ENCODE measurements around the gene TMEM131L.
"Not testable (repeated sequence)": the region's sequence is repeated elsewhere in the genome, so short reads cannot be mapped to it uniquely, and the experiment has no call there.

Gene TMEM131L

DNA sequence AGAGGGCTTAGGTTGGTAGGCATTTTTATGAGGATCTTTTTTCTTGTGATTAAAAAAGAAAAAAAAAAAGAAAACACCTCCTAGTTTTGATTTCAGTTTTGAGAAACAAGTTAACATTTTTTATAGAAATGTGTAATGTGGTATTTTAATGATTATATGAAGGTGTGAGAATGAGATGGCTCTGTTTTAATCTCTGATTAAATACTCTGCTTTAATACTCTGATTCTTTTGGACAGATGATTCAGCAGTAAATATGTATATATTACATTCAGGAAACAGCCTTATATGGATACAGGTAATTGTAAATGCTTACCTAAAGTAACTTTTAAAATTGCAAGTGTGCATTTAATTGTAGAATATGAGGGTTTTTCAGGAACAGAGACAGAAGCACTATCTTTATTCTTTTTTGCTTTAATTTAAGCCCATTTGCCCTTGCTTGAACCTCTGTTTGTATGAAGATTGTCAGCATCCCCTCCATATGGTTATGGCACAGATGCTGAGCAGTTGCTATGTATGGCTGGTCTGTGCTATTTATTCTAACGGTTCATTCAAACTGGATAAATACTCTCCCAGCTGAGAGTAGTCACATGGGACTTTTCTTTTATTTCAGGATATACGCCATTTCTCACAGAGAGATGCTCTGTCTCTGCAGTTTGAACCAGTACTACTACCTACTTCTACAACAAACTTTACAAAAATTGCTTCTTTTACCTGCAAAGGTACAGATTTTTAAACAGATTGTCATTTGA is 117.0 kb downstream of the TMEM131L start:
- no peak for DNase-seq

GRCh38 chr4:153585026-153585425 is 118.9 kb downstream of the TMEM131L start:
- DNase-seq = no peak

DNA sequence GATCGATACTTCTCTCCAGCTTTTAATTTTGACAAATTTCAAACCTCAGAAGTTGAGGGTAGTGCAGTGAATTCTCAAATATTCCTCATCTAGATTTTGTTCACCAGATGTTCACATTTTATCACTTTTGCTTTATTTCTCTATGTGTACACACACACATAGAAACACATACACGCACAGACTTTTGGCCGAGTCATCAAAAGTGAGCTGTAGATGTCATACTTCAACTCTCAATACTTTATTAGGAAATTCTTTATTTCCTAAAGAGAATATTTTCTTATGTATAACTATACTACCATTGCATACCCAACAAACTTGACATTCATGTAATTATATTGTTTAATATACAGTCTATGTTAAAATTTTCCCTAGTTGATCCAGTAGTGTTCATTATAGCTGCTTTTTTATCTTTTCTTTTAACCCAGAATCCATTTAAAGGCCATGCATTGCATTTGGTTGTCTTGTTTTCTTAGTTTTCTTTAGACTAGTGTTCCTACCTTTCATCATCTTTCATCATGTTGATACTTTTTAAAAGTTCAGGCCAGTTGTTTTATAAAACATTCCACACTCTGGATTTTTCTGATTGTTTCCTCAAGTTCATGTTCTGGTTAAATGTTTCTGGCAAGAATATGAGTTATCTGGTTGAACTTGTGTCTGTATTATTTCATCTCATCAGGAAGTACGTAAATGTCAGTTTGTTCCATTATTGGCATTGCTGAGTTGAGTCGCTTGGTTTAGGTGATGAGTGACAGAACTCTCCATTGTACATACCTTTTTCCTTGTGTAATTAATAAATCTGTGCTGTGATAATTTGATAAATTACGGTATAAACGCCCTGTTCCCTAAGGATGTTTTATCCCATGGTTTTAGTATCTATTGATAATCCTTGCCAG is 123.8 kb downstream of the TMEM131L start:
- DNase-seq = no peak

GRCh38 chr4:153591441-153591840 is 125.3 kb downstream of the TMEM131L start:
- no peak for DNase-seq

- no peak for DNase-seq
Measured at GRCh38 chr4:153592064-153592463, 125.9 kb downstream of the TMEM131L start.

GRCh38 chr4:153593161-153593560 is 127.0 kb downstream of the TMEM131L start:
- DNase-seq = peak; percentile 4

- no peak for DNase-seq
Measured at GRCh38 chr4:153594210-153594609, 128.1 kb downstream of the TMEM131L start.

- DNase-seq = no peak
Measured at GRCh38 chr4:153595894-153596601, 129.9 kb downstream of the TMEM131L start.

DNA sequence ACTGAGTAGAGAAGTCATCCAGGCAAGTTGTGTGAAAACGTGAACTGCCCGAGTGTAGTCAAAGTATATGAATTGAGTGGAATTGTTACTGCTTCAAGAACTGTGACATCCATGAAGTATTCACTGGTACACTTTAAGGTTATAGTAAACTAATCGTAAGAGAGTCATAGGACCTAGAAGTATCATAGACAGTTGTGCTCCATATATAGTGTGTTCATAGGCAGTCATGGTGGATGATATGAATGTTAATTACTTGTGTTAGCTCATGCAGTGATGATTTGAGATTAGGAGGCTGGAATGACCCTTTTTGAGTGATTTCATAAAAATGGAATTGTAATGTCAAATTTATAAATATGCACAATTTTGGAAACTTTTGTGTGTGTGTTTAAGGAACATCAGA is 136.6 kb downstream of the TMEM131L start:
- no peak for DNase-seq

DNA sequence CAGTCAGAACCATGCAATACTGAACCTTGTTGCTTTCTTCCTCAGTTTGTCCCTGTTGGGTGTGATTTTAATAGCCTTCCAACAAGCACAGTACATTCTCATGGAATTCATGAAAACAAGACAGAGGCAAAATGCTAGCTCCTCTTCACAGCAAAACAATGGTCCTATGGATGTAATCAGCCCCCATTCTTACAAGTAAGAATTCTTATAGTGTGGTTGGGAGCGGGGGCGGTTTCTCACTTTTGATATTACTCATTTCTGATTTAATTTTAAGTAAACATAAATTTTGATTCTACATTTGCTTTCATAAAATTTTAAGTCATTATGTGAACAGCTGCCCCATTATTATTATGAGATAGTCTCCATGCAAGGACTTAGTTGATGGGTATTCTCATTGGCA is 137.1 kb downstream of the TMEM131L start:
- DNase-seq = no peak

DNA sequence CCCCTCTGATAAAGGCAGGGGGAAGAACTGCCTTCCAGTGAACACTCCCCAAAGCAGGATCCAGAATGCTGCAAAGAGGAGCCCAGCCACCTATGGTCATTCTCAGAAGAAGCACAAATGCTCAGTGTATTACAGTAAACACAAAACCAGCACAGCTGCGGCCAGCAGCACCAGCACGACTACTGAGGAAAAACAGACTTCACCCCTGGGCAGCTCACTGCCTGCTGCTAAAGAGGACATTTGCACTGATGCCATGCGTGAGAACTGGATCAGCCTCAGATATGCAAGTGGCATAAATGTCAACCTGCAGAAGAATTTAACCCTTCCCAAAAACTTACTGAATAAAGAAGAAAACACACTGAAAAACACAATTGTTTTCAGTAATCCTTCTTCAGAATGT is 137.7 kb downstream of the TMEM131L start:
- no peak for DNase-seq

- DNase-seq = not testable (repeated sequence)
Measured at GRCh38 chr4:153609070-153609469, 142.9 kb downstream of the TMEM131L start.

- no peak for DNase-seq
Measured at GRCh38 chr4:153610623-153611376, 144.6 kb downstream of the TMEM131L start.

- DNase-seq = no peak
Measured at GRCh38 chr4:153611679-153612078, 145.5 kb downstream of the TMEM131L start.

- DNase-seq = no peak
Measured at GRCh38 chr4:153612878-153613277, 146.7 kb downstream of the TMEM131L start.

DNA sequence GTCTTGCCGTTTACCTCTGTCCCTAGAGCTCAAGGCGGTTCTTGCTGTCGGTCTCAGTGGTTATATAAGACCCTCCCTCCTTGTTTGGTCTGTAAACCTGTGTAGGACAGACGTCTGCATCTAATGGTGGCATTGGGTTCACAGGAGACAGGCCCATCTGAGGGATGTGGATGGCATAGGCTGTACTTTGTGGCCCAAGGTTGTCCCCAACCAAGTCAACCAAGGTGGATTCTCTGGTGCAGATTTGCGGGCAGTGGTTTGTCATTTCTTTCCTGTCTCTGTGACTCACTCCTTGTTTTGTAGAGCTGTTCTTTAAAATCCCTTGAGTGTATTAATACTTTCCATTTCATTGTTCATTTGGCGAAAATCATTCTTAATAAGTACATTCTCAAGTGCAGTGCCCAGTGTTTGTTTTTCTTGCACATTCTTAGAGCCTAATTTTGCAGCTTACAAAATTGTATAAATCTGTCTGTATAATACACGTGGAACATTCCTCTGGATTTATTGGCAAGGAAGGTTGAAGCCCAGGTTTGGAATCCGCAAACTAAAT is 149.9 kb downstream of the TMEM131L start:
- no peak for DNase-seq

- no peak for DNase-seq
Measured at GRCh38 chr4:153618833-153619232, 152.7 kb downstream of the TMEM131L start.

- no peak for DNase-seq
Measured at GRCh38 chr4:153619811-153620210, 153.7 kb downstream of the TMEM131L start.

DNA sequence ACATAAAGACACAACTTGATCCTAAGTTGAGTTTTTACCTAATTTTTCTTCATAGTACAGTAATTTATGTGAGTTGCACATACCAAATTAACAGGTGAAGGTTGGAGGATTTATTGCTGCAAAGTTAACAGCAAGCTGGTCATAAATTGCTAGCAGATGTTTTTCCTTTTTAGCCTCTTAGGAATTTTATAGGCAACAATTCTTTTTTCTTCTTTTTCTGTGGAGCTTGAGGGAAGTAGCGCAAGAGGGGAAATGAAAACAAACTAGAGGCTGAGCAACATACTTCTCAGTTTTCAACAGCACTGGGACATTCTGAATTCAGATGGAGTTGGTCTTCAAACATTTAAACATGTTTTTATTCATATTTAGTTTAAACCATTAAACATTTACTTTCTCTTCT is 154.2 kb downstream of the TMEM131L start:
- DNase-seq = no peak

DNA sequence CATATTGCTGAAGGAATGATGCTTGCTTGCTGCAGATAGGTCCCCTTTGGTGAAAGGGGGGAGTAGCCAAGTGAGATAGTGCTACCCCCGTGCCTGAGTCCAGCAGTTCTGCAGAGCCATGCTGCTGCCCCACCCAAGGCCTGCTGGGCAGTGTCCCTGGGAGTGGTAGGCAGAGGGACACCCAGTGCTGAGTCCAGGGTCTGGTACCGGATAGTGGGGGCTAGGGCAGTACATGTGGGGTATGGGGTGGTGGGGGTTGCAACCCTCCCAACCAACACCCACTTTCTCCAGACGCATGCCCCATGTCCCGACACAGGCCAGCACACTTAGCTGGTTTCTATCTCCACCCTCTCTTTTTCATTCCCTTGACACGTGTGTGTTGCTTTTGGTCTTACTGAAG is 155.9 kb downstream of the TMEM131L start:
- no peak for DNase-seq

GRCh38 chr4:153622778-153623240 is 156.6 kb downstream of the TMEM131L start:
- no peak for DNase-seq

DNA sequence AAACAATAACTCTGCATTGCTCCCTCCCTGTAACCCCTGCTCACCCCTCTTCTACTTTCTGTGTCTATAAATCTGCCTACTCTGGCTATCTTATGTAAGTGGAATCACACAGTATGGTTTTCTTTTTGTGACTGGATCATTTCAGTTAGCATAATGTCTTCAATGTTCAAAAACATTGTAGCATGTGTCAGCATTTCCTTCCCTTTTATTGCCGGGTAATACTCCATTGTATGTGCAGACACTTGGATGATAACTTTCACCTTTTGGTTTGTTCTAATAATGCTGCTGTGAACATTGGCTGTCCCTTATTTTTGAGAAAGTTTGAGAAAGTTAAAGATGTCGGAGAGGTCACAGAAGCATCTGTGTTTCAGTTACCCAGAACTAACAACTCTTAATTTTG is 157.3 kb downstream of the TMEM131L start:
- no peak for DNase-seq
